Measurements from ENCODE around the gene UBE3B. TPM values are rescaled to one million over a fixed set of nuclear protein-coding genes. Genes with fewer than 3 reads are reported as not detected.

UBE3B gene
- total RNA-seq, 1 experiment from 2014 or later = 48.0 TPM

DNA sequence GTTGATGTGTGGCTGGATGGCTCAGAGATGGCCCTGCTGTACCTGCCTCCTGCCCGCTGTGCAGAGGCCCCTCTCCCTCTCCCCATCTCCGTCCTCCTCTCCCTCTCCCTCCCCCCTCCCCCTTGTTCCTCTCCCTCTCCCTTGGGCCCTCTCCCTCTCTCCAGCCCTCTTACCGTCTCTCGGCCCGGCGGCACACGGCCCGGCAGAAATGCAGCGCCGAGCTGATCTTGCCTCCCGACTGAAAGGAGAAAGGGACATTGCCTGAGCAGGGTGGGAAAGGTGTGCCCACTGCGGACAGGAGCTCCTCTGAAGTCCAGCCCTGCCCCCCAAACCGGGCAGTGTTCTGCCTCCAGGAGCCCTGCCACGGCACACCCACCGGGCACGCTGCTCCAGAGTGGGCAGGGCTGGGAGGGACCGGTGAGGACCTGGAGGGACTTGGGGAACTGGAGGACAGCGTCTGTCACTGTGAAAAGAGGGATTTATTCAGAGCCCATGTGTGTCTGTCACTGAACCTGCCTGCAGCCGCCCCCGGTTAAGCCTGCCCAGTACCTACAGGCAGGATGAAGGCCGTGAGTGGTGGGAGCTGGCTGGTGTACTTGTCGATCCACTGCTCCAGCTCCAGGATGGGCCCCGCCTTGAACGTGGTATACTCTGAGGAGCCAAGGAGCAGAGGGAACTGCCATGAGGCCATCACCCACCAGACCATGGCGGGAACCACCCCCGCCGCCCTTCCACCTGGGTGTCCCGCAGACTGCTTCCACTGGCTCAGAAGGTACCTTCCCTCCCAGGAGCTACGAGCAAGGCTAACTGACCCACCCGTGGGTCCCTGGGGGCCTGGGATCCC is 83.7 kb downstream of the UBE3B start:
- no TSS peak for BruUV-seq (replicated peaks)
- H2AFZ ChIP-seq = no peak overlapping the region
- H3K27me3 ChIP-seq (ENCODE audit: insufficient read depth, low read depth) = no peaks in the 10 kb centered on the region
- no peak for DNase-seq
- H4K20me1 ChIP-seq (ENCODE audit: insufficient read depth) = no peaks in the 10 kb centered on the region
- intact Hi-C loops (cut with micrococcal nuclease; ENCODE audit: unreplicated experiment) = no loop called here
- H3K4me3 ChIP-seq = no peak overlapping the region
- CTCF ChIA-PET = no interaction called here
- TF ChIP-seq EZH2 (IDR thresholded peaks at IDR 0.05; ENCODE audit: low read depth) (no peak), CTCF (conservative IDR thresholded peaks at IDR 0.05) (no peak)
- no peaks in the 10 kb centered on the region for H3K4me1 ChIP-seq (replicated peaks; ENCODE audit: insufficient read depth)
- no peak overlapping the region for H3K27ac ChIP-seq
- H3K9me3 ChIP-seq (ENCODE audit: insufficient read depth, low read depth) = no peaks in the 10 kb centered on the region
- no peaks in the 10 kb centered on the region for H3K9me2 ChIP-seq (ENCODE audit: insufficient read depth)
- H3K79me2 ChIP-seq (ENCODE audit: low read depth) = no peaks in the 10 kb centered on the region
- POLR2A ChIA-PET (ENCODE audit: unreplicated experiment) = interaction anchor here (0.6 kb wide), 1 partner anchor 12 kb away, joined by 4 read pairs; the partner anchor contains the start of gene MMAB
- no peak overlapping the region for H3K4me2 ChIP-seq
- 0 out of 2 replicates have a peak, but pooled peaks cover 4% of the 10 kb centered on the region for H3K36me3 ChIP-seq (ENCODE audit: low read depth)
- no peaks in the 10 kb centered on the region for H3F3A ChIP-seq (ENCODE audit: insufficient read depth, low read depth)

GRCh38 chr12:109561711-109562030 is 84.2 kb downstream of the UBE3B start:
- ChIA-PET POLR2A (ENCODE audit: unreplicated experiment) (no interaction called here), CTCF (no interaction called here)
- Histone ChIP-seq H3K79me2 (ENCODE audit: low read depth) (no peaks in the 10 kb centered on the region), H3K36me3 (ENCODE audit: low read depth) (0 out of 2 replicates have a peak, but pooled peaks cover 4% of the 10 kb centered on the region), H3K27ac (no peak overlapping the region), H3K4me2 (no peak overlapping the region), H3K4me1 (replicated peaks; ENCODE audit: insufficient read depth) (no peaks in the 10 kb centered on the region), H3K27me3 (ENCODE audit: insufficient read depth, low read depth) (no peaks in the 10 kb centered on the region), H3K9me2 (ENCODE audit: insufficient read depth) (no peaks in the 10 kb centered on the region), H3K4me3 (no peak overlapping the region), H2AFZ (no peak overlapping the region), H4K20me1 (ENCODE audit: insufficient read depth) (no peaks in the 10 kb centered on the region), H3F3A (ENCODE audit: insufficient read depth, low read depth) (no peaks in the 10 kb centered on the region), H3K9me3 (ENCODE audit: insufficient read depth, low read depth) (no peaks in the 10 kb centered on the region)
- no TSS peak for BruUV-seq (replicated peaks)
- intact Hi-C loops (cut with micrococcal nuclease; ENCODE audit: unreplicated experiment) = no loop called here
- TF ChIP-seq CTCF (conservative IDR thresholded peaks at IDR 0.05) (no peak), EZH2 (IDR thresholded peaks at IDR 0.05; ENCODE audit: low read depth) (no peak)
- DNase-seq = no peak

DNA sequence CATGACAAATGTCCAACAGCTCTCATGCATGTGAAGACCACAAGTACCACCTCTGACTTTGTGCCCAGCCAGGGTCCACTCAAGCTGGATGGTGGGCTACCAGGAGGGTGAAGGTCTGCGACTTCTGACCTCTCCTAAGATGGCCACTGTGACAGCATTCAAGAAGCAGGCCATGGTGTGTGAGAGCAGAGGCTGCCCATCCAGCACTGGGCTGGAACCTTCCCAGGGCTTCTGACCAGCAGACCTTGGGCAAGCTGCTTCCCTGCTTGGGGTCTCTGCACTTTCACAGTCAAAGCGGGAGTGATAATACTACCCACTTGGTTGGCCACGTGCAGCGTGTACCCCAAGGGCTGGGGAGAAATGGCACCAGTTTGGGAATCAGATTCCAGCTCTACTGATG is 85.4 kb downstream of the UBE3B start:
- no peak overlapping the region for H3K27ac ChIP-seq
- H3K79me2 ChIP-seq (ENCODE audit: low read depth) = no peaks in the 10 kb centered on the region
- intact Hi-C loops (cut with micrococcal nuclease; ENCODE audit: unreplicated experiment) = no loop called here
- H3K27me3 ChIP-seq (ENCODE audit: insufficient read depth, low read depth) = no peaks in the 10 kb centered on the region
- no peaks in the 10 kb centered on the region for H3K9me2 ChIP-seq (ENCODE audit: insufficient read depth)
- H3K9me3 ChIP-seq (ENCODE audit: insufficient read depth, low read depth) = no peaks in the 10 kb centered on the region
- H3F3A ChIP-seq (ENCODE audit: insufficient read depth, low read depth) = no peaks in the 10 kb centered on the region
- no peaks in the 10 kb centered on the region for H3K4me1 ChIP-seq (replicated peaks; ENCODE audit: insufficient read depth)
- BruUV-seq (replicated peaks) = no TSS peak
- H2AFZ ChIP-seq = no peak overlapping the region
- 0 out of 2 replicates have a peak, but pooled peaks cover 4% of the 10 kb centered on the region for H3K36me3 ChIP-seq (ENCODE audit: low read depth)
- no peak overlapping the region for H3K4me3 ChIP-seq
- H4K20me1 ChIP-seq (ENCODE audit: insufficient read depth) = no peaks in the 10 kb centered on the region
- TF ChIP-seq CTCF (conservative IDR thresholded peaks at IDR 0.05) (no peak), EZH2 (IDR thresholded peaks at IDR 0.05; ENCODE audit: low read depth) (no peak)
- no peak for DNase-seq
- ChIA-PET CTCF (no interaction called here), POLR2A (ENCODE audit: unreplicated experiment) (interaction anchor here (0.6 kb wide), 1 partner anchor 260 kb away, joined by 3 read pairs; no protein-coding TSS in a partner anchor)
- H3K4me2 ChIP-seq = no peak overlapping the region

Data from PC-9 (cell line).